BLaER1 (cell line): ENCODE measurements around the gene ABCC2.

Experiments used
- H3K27ac ChIP-seq: shearing (Covaris generic); formaldehyde crosslinking; 2 replicates; pipeline ENCODE4 v1.8.1; 2022
- H3K27me3 ChIP-seq: shearing (Covaris generic); formaldehyde crosslinking; 2 replicates; pipeline ENCODE4 v1.8.1; 2022
- H3K36me3 ChIP-seq: shearing (Covaris generic); formaldehyde crosslinking; 2 replicates; pipeline ENCODE4 v1.8.1; 2022
- H3K4me1 ChIP-seq: shearing (Covaris generic); formaldehyde crosslinking; 2 replicates; pipeline ENCODE4 v1.8.1; 2022
- H3K4me2 ChIP-seq: shearing (Covaris generic); formaldehyde crosslinking; 2 replicates; pipeline ENCODE4 v1.8.1; 2022
- H3K4me3 ChIP-seq: shearing (Covaris generic); formaldehyde crosslinking; 2 replicates; pipeline ENCODE4 v1.8.1; 2022
- H3K9ac ChIP-seq: shearing (Covaris generic); formaldehyde crosslinking; 2 replicates; pipeline ENCODE4 v1.8.1; 2022
- H3K9me3 ChIP-seq: shearing (Covaris generic); formaldehyde crosslinking; 2 replicates; pipeline ENCODE4 v1.8.1; 2022
- H4K20me1 ChIP-seq: shearing (Covaris generic); formaldehyde crosslinking; 2 replicates; pipeline ENCODE4 v1.8.1; 2022
- Cebpa-rat ChIP-seq: shearing (Covaris generic); IDR thresholded peaks from 2 replicates; pipeline ENCODE4 v1.8.1; 2022

The ABCC2 gene

GRCh38 chr10:99750641-99751040 is 31.8 kb upstream of the ABCC2 start:
- no peak overlapping the region for H3K4me3 ChIP-seq
- peaks cover 90% of the 10 kb centered on the region for H3K36me3 ChIP-seq
- no peak overlapping the region for H3K9ac ChIP-seq
- no peak for TF ChIP-seq Cebpa-rat
- no peak overlapping the region for H3K27ac ChIP-seq
- no peaks in the 10 kb centered on the region for H3K9me3 ChIP-seq
- H3K4me1 ChIP-seq: no peaks in the 10 kb centered on the region
- peaks cover 38% of the 10 kb centered on the region for H4K20me1 ChIP-seq
- no peaks in the 10 kb centered on the region for H3K27me3 ChIP-seq
- no peak overlapping the region for H3K4me2 ChIP-seq

GRCh38 chr10:99754670-99755069 is 27.8 kb upstream of the ABCC2 start:
- no peak overlapping the region for H3K4me2 ChIP-seq
- TF ChIP-seq Cebpa-rat: no peak
- H3K36me3 ChIP-seq: peaks cover 92% of the 10 kb centered on the region
- no peak overlapping the region for H3K27ac ChIP-seq
- no peak overlapping the region for H3K9ac ChIP-seq
- H4K20me1 ChIP-seq: peaks cover 6% of the 10 kb centered on the region; the same call in 1 of the 2 replicates
- H3K9me3 ChIP-seq: no peaks in the 10 kb centered on the region
- peaks cover 7% of the 10 kb centered on the region; the same call in 1 of the 2 replicates for H3K4me1 ChIP-seq
- no peak overlapping the region for H3K4me3 ChIP-seq
- H3K27me3 ChIP-seq: no peaks in the 10 kb centered on the region

GRCh38 chr10:99756159-99756558 is 26.3 kb upstream of the ABCC2 start:
- H4K20me1 ChIP-seq: no peaks in the 10 kb centered on the region
- peaks cover 7% of the 10 kb centered on the region; the same call in 1 of the 2 replicates for H3K4me1 ChIP-seq
- H3K27me3 ChIP-seq: no peaks in the 10 kb centered on the region
- peaks cover 97% of the 10 kb centered on the region for H3K36me3 ChIP-seq
- TF ChIP-seq Cebpa-rat: no peak
- H3K4me3 ChIP-seq: no peak overlapping the region
- no peak overlapping the region for H3K27ac ChIP-seq
- no peak overlapping the region for H3K4me2 ChIP-seq
- H3K9ac ChIP-seq: no peak overlapping the region
- no peaks in the 10 kb centered on the region for H3K9me3 ChIP-seq

- H3K9ac ChIP-seq: no peak overlapping the region
- H3K4me3 ChIP-seq: no peak overlapping the region
- H3K27me3 ChIP-seq: no peaks in the 10 kb centered on the region
- H3K9me3 ChIP-seq: 0 out of 2 replicates have a peak, but pooled peaks cover 4% of the 10 kb centered on the region
- no peak overlapping the region for H3K4me2 ChIP-seq
- TF ChIP-seq Cebpa-rat: no peak
- H3K4me1 ChIP-seq: peaks cover 7% of the 10 kb centered on the region; the same call in 1 of the 2 replicates
- no peak overlapping the region for H3K27ac ChIP-seq
- peaks cover 95% of the 10 kb centered on the region for H3K36me3 ChIP-seq
- no peaks in the 10 kb centered on the region for H4K20me1 ChIP-seq
These were observed 24.1 kb upstream of the ABCC2 start for GRCh38 chr10:99758211-99758891.

- Histone ChIP-seq H3K9me3 (0 out of 2 replicates have a peak, but pooled peaks cover 4% of the 10 kb centered on the region), H3K9ac (no peak overlapping the region), H3K4me2 (no peak overlapping the region), H3K27ac (no peak overlapping the region), H3K27me3 (no peaks in the 10 kb centered on the region), H3K36me3 (peaks cover 80% of the 10 kb centered on the region), H3K4me3 (no peak overlapping the region), H3K4me1 (peaks cover 7% of the 10 kb centered on the region; the same call in 1 of the 2 replicates), H4K20me1 (no peaks in the 10 kb centered on the region)
- TF ChIP-seq Cebpa-rat: no peak
These were observed 22.1 kb upstream of the ABCC2 start for GRCh38 chr10:99760321-99760720.

GRCh38 chr10:99761365-99761764 is 21.1 kb upstream of the ABCC2 start:
- no peak overlapping the region for H3K4me2 ChIP-seq
- H3K27ac ChIP-seq: no peak overlapping the region
- no peaks in the 10 kb centered on the region for H3K27me3 ChIP-seq
- peaks cover 4% of the 10 kb centered on the region; the same call in 1 of the 2 replicates for H3K4me1 ChIP-seq
- no peak for TF ChIP-seq Cebpa-rat
- no peak overlapping the region for H3K9ac ChIP-seq
- H3K4me3 ChIP-seq: no peak overlapping the region
- H3K36me3 ChIP-seq: peaks cover 69% of the 10 kb centered on the region
- 0 out of 2 replicates have a peak, but pooled peaks cover 4% of the 10 kb centered on the region for H3K9me3 ChIP-seq
- no peaks in the 10 kb centered on the region for H4K20me1 ChIP-seq

GRCh38 chr10:99765672-99766301 is 16.7 kb upstream of the ABCC2 start:
- H3K27me3 ChIP-seq: no peaks in the 10 kb centered on the region
- H3K9ac ChIP-seq: no peak overlapping the region
- H3K4me3 ChIP-seq: no peak overlapping the region
- H4K20me1 ChIP-seq: no peaks in the 10 kb centered on the region
- peaks cover 25% of the 10 kb centered on the region for H3K36me3 ChIP-seq
- no peaks in the 10 kb centered on the region for H3K4me1 ChIP-seq
- no peak overlapping the region for H3K4me2 ChIP-seq
- H3K27ac ChIP-seq: no peak overlapping the region
- no peak for TF ChIP-seq Cebpa-rat
- H3K9me3 ChIP-seq: 0 out of 2 replicates have a peak, but pooled peaks cover 4% of the 10 kb centered on the region

GRCh38 chr10:99766302-99766681 is 16.1 kb upstream of the ABCC2 start:
- peaks cover 20% of the 10 kb centered on the region for H3K36me3 ChIP-seq
- H3K27ac ChIP-seq: no peak overlapping the region
- 0 out of 2 replicates have a peak, but pooled peaks cover 4% of the 10 kb centered on the region for H3K9me3 ChIP-seq
- H3K4me3 ChIP-seq: no peak overlapping the region
- H3K27me3 ChIP-seq: no peaks in the 10 kb centered on the region
- no peaks in the 10 kb centered on the region for H3K4me1 ChIP-seq
- H3K4me2 ChIP-seq: no peak overlapping the region
- no peak overlapping the region for H3K9ac ChIP-seq
- no peak for TF ChIP-seq Cebpa-rat
- H4K20me1 ChIP-seq: no peaks in the 10 kb centered on the region

GRCh38 chr10:99767901-99768300 is 14.5 kb upstream of the ABCC2 start:
- Histone ChIP-seq H3K4me2 (no peak overlapping the region), H3K27ac (no peak overlapping the region), H3K4me3 (no peak overlapping the region), H3K9ac (no peak overlapping the region), H4K20me1 (no peaks in the 10 kb centered on the region), H3K27me3 (no peaks in the 10 kb centered on the region), H3K4me1 (no peaks in the 10 kb centered on the region), H3K9me3 (no peaks in the 10 kb centered on the region), H3K36me3 (peaks cover 7% of the 10 kb centered on the region; the same call in 1 of the 2 replicates)
- no peak for TF ChIP-seq Cebpa-rat

GRCh38 chr10:99768556-99768955 is 13.9 kb upstream of the ABCC2 start:
- Histone ChIP-seq H4K20me1 (no peaks in the 10 kb centered on the region), H3K36me3 (0 out of 2 replicates have a peak, but pooled peaks cover under 1% of the 10 kb centered on the region), H3K4me3 (no peak overlapping the region), H3K4me2 (no peak overlapping the region), H3K27me3 (no peaks in the 10 kb centered on the region), H3K9ac (no peak overlapping the region), H3K9me3 (no peaks in the 10 kb centered on the region), H3K4me1 (no peaks in the 10 kb centered on the region), H3K27ac (no peak overlapping the region)
- no peak for TF ChIP-seq Cebpa-rat
